Loucy (cell line): ENCODE measurements around the gene RBM33.

Experiments
- EZH2phosphoT487 ChIP-seq: fragments of 200-600 bp; IDR thresholded peaks from 2 replicates; pipeline ENCODE4 v1.6.1; 2018; ENCODE audit warnings: antibody characterized with exemption, mild to moderate bottlenecking, moderate library complexity, borderline replicate concordance
- TF ChIP-seq, protein P1 (sequence below): fragments of 200-600 bp; sonication (generic); conservative IDR thresholded peaks from 2 replicates; pipeline ENCODE4 v1.5.1; 2014; ENCODE audit warnings: mild to moderate bottlenecking, antibody characterized with exemption, low read length

DNA sequence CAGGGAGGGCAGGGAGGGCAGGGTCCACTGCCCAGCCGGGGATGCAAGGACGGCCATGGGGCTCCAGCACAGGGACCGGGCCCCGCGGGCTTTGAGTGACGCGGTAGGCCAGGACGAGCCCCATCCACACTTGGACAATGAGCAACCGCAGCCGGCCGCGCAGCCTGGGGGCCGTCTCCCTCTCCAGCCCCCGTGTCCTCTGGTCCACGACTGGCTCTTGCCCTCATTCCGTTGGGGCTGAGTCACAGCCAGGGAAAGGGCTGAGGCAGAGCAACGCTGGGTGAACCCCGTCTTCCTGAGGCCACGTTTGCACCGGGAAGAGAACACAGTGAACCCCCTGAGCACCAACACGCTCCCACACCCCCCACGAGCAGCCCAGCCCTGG, 144.1 kb downstream of the RBM33 start:
- TF ChIP-seq, protein P1, sequence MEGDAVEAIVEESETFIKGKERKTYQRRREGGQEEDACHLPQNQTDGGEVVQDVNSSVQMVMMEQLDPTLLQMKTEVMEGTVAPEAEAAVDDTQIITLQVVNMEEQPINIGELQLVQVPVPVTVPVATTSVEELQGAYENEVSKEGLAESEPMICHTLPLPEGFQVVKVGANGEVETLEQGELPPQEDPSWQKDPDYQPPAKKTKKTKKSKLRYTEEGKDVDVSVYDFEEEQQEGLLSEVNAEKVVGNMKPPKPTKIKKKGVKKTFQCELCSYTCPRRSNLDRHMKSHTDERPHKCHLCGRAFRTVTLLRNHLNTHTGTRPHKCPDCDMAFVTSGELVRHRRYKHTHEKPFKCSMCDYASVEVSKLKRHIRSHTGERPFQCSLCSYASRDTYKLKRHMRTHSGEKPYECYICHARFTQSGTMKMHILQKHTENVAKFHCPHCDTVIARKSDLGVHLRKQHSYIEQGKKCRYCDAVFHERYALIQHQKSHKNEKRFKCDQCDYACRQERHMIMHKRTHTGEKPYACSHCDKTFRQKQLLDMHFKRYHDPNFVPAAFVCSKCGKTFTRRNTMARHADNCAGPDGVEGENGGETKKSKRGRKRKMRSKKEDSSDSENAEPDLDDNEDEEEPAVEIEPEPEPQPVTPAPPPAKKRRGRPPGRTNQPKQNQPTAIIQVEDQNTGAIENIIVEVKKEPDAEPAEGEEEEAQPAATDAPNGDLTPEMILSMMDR = no peak
- no peak for TF ChIP-seq EZH2phosphoT487
